Stimulated activated CD4-positive, alpha-beta T cell treated with anti-CD3 and anti-CD28 coated beads, Interleukin-4, amount 100 ng/mL, for 24 hours (primary cell): Measurements from ENCODE around the gene MCOLN3.
A peak's percentile ranks its signal among the peaks of the same experiment; 100 is the strongest.

Experiments used
- DNase-seq: peaks from one replicate; pipeline ENCODE4 v3.0.0-alpha.2; 2020

The MCOLN3 gene, protein sequence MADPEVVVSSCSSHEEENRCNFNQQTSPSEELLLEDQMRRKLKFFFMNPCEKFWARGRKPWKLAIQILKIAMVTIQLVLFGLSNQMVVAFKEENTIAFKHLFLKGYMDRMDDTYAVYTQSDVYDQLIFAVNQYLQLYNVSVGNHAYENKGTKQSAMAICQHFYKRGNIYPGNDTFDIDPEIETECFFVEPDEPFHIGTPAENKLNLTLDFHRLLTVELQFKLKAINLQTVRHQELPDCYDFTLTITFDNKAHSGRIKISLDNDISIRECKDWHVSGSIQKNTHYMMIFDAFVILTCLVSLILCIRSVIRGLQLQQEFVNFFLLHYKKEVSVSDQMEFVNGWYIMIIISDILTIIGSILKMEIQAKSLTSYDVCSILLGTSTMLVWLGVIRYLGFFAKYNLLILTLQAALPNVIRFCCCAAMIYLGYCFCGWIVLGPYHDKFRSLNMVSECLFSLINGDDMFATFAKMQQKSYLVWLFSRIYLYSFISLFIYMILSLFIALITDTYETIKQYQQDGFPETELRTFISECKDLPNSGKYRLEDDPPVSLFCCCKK

GRCh38 chr1:85048296-85049064 is at the start of gene MCOLN3:
MCOLN3 (minus strand) TSS chr1:85048500; CDS start chr1:85045360, 3,140 bp downstream.
- DNase-seq, result peak; percentile 24

- DNase-seq, result no peak
Observed at GRCh38 chr1:85093644-85094043, 45.3 kb upstream of the MCOLN3 start.

GRCh38 chr1:85091671-85092280 is 43.5 kb upstream of the MCOLN3 start:
- no peak for DNase-seq

- DNase-seq, result no peak
Observed at GRCh38 chr1:85090225-85090624, 41.9 kb upstream of the MCOLN3 start.

- no peak for DNase-seq
Observed at GRCh38 chr1:85089203-85089602, 40.9 kb upstream of the MCOLN3 start.

DNA sequence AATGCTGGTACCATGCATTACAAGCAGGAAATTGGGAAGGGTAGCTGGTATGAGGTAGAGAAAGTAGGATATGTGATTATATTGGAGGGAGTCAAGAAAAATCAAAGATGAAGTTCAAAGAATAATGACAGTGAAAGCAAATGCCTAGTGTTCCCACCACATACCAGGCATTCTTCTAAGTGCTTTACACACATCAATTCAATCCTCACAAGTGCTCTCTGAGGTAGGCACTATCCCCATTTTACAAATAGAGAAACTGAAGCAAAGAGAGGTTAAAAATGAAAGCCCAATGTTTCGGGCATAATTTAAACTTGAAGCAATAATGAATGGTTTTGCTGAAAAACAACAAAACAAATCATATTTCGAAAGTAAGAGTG is 40.1 kb upstream of the MCOLN3 start:
- no peak for DNase-seq

DNA sequence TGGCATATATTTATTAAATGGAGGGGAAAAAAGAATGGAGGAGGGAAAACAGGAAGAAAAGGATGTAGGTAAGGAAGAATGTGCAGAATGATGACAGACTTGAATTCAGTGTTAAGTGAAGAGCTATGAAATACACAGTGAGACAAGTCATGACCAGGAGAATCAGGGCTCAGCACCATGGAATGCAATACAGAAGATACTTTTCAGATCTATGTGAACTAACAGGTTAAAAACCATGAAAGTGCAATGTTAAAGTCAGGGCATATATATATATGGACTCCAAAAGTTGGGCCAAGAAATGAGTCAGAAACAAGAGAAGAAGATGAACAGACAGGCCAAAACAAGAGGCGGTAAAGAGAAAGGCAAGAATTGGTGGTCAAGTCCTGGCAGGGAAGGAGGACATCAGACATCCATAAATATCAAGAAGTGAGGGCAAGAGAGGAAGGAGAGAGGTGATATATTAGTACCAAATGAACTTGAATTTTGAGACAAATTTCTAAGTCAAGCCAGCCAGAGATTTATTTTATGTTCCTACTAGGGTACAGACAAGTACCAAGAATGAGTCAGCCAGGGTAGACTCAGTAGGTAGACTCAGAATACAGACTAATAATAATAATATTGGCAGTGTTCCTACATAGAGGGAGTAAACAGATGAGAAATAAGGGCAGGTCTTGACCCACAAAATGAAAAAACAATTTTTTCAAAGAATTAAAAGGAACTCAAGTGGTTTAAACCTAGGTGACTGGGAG is 39.5 kb upstream of the MCOLN3 start:
- DNase-seq, result no peak

GRCh38 chr1:85085417-85085816 is 37.1 kb upstream of the MCOLN3 start:
- no peak for DNase-seq

DNA sequence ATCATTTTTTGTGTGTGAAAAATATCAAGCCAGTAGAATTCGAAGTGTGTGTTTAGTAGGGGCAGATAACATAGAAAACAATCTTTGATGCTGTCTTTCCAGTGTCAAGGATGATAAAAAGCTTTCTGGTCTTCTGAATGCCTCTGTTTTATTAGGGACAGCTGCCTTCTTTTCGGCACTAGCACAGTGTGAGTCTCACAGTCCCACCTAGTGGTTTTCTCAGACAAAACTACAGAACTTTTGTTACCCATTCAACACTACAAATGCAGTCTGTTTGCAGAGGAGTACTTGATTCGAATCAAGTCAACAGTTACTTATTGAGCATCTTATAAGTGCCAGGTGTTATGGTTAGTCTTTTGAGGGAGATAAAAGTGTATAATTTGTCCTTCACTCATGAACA is 30.6 kb upstream of the MCOLN3 start:
- no peak for DNase-seq

DNA sequence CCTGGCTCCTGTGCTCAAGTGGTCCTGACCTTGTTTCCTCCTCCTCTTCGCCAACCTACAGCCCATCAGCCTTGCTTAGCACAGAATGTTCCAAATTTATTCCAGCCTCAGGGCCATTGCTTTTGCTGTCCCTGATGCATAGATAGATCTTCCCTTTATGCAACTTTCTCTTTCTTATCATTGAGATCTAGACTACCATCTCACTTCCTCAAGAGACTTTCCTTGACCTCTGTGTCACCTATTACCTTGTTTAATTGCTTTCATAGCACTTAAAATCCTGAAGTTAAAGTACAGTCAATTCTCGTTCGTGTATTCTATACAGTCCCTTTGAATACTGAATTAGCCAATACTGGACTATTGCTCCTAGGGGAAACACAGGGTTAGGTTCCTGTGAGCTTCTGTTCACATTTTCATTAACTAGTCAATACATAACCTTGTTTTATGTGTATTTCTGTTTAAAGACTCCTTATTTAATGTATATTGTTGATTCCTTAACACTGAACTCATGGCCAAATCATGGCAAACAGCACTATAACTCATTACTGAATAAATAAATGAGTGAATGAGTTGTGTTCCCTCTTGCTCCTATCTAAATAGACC is 26.2 kb upstream of the MCOLN3 start:
- DNase-seq, result no peak

GRCh38 chr1:85070972-85071492 is 22.7 kb upstream of the MCOLN3 start:
- no peak for DNase-seq

GRCh38 chr1:85068846-85069245 is 20.5 kb upstream of the MCOLN3 start:
- no peak for DNase-seq

DNA sequence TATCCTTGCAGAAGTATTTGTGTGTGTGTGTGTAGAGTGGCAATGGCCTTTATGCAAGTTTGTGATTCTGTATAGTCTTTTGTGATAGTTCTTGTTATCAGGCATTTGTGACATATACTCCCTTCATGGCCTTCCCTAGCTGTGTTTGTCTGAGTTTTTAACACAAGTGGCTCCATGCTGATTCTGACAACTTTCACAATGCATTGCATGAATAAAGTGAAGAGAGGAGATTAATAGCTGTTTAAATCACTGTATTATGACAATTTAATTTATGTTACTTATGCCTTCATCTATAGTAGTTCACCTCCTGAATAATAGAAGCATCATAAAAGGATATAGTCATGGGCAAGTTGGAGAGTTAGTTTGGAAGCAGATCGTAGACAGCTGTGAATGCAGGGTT is 17.2 kb upstream of the MCOLN3 start:
- DNase-seq, result no peak

- no peak for DNase-seq
Observed at GRCh38 chr1:85062425-85063026, 14.2 kb upstream of the MCOLN3 start.

GRCh38 chr1:85061711-85062424 is 13.6 kb upstream of the MCOLN3 start:
- DNase-seq, result peak; percentile 90

DNA sequence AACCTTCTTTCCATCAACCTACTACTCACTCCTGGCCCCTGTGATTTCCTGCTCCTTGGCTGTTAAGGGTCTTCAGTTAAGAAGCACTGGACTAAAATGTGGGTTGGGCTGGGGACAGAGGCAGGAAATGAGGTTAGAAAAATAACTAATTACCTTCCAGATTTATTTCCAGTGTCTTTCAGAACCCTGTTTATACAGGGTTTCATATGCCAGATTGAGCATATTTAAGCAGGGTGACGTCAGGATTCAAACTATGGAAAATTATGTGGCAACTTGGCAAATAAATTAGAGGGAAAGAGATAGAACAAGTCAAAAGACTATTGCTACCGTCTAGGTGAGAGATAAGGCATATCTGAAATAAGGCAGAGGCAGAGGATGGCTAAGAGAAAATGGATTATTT is 11.7 kb upstream of the MCOLN3 start:
- DNase-seq, result no peak

DNA sequence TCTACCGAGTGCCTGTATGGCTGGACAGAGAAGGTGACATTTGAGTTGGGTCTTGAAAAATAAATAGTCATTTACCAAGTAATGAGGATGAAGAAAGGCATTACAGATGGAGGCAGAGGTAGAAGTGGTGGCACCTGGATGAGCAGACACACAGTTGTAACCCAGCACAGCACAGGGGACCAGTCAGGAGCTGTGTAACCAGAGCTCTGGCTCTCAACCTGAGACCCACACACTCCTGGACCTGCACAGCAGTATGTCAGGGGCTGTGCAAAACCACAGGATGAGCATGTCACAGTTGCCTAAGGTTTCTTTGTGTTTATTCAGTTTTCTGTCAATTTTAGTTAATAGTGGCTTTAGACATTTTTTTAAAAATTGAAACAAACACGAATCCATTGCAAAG is 11.3 kb upstream of the MCOLN3 start:
- DNase-seq, result no peak

- DNase-seq, result no peak
Observed at GRCh38 chr1:85058786-85059185, 10.5 kb upstream of the MCOLN3 start.

GRCh38 chr1:85058311-85058710 is 10.0 kb upstream of the MCOLN3 start:
- no peak for DNase-seq

DNA sequence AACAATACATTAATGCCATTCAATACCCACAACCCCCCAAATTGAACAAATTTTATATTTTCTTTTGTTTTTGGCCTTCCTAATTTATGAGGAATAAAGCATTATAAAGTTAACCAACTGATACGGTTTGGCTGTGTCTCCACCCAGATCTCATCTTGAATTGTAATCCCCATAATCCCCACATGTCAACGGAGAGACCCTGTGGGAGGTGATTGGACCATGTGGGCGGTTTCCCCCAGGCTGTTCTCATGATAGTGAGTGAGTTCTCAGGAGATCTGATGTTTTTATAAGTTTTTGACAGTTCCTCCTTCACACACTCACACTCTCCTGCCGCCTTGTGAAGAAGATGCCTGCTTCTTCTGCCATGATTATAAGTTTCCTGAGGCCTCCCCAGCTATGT is 6.4 kb upstream of the MCOLN3 start:
- DNase-seq, result no peak

DNA sequence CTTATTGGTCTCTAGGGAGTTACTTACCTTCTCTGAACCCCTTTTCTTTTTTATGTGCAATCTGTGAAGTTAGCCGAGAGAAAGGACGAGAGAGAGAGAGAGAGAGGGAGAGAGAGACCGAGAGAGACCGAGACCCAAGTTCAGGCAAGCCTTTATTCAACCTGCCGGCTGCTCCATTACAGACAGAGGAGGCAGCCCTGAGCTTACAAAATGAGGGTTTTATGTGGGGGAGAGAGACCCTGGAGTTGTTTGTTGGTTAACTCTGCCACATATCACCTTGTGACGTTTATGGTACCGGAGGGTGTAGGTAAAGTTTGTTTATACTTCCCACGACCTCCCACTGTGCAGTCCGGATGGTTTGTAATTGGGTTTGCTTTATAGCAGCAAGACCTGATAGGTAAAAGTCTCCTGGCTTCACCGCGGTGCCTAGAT is 1.5 kb upstream of the MCOLN3 start:
- no peak for DNase-seq
